Activated gamma-delta T cell treated with anti-CD3 and anti-CD28 coated beads, Interleukin-2, amount 50 U/mL, for 16 hours (primary cell): Measurements from ENCODE around the gene GALNT15.

Experiments
- DNase-seq: peaks from one replicate; pipeline ENCODE4 v3.0.0-alpha.2; 2020; ENCODE audit warnings: low read depth

Gene GALNT15

GRCh38 chr3:16168211-16168610 lies 6.3 kb upstream of the GALNT15 start:
- DNase-seq = no peak

GRCh38 chr3:16171009-16171408 lies 3.5 kb upstream of the GALNT15 start:
- DNase-seq = no peak

GRCh38 chr3:16171825-16172224 lies 2.7 kb upstream of the GALNT15 start:
- DNase-seq = no peak

GRCh38 chr3:16173283-16174025 lies 1.0 kb upstream of the GALNT15 start:
- DNase-seq = no peak

GRCh38 chr3:16174026-16174355 lies 489 bp upstream of the GALNT15 start:
- DNase-seq = no peak

GRCh38 chr3:16174976-16175901 lies 759 bp downstream of the GALNT15 start:
- DNase-seq = no peak

- DNase-seq = no peak
Measured at GRCh38 chr3:16176391-16177030, 2.0 kb downstream of the GALNT15 start.

GRCh38 chr3:16177382-16177781 lies 2.9 kb downstream of the GALNT15 start:
- DNase-seq = no peak

- peak; percentile 17 for DNase-seq
Measured at GRCh38 chr3:16177962-16178627, 3.6 kb downstream of the GALNT15 start.

- no peak for DNase-seq
Measured at GRCh38 chr3:16178628-16178988, 4.1 kb downstream of the GALNT15 start.

- no peak for DNase-seq
Measured at GRCh38 chr3:16179261-16179660, 4.8 kb downstream of the GALNT15 start.

GRCh38 chr3:16179771-16180736 lies 5.6 kb downstream of the GALNT15 start:
- no peak for DNase-seq

GRCh38 chr3:16180737-16181134 lies 6.3 kb downstream of the GALNT15 start:
- no peak for DNase-seq

GRCh38 chr3:16181361-16181760 lies 6.9 kb downstream of the GALNT15 start:
- DNase-seq = no peak

- DNase-seq = no peak
Measured at GRCh38 chr3:16182183-16182582, 7.7 kb downstream of the GALNT15 start.

GRCh38 chr3:16182612-16183011 lies 8.1 kb downstream of the GALNT15 start:
- no peak for DNase-seq

GRCh38 chr3:16183082-16183481 lies 8.6 kb downstream of the GALNT15 start:
- DNase-seq = no peak

- no peak for DNase-seq
Measured at GRCh38 chr3:16183601-16184270, 9.3 kb downstream of the GALNT15 start.

GRCh38 chr3:16186086-16186485 lies 11.6 kb downstream of the GALNT15 start:
- DNase-seq = no peak

- DNase-seq = no peak
Measured at GRCh38 chr3:16186565-16186964, 12.1 kb downstream of the GALNT15 start.
